GM12891 (cell line): Measurements from ENCODE around the gene TAF4.

Source experiments
- DNase-seq: peaks from one replicate; pipeline ENCODE4 v3.0.0; 2011; ENCODE audit warnings: low spot score; ENCODE audit not compliant: insufficient read length
- FAIRE-seq: peaks from 2 replicates; lab custom pipeline; 2011; peaks lifted over from hg19 to GRCh38; lab: Jason Lieb, UNC
- PAX5 ChIP-seq: IDR thresholded peaks from 2 replicates; pipeline ENCODE4 v1.6.1; 2011; ENCODE audit warnings: low read length, moderate library complexity, mild to moderate bottlenecking; ENCODE audit not compliant: insufficient read depth, severe bottlenecking
- POLR2A ChIP-seq: IDR thresholded peaks from 2 replicates; pipeline ENCODE4 v1.6.1; 2011; ENCODE audit warnings: low read depth, low read length, control low read depth
- POLR2AphosphoS5 ChIP-seq: IDR thresholded peaks from 2 replicates; pipeline ENCODE4 v1.6.1; 2011; ENCODE audit warnings: low read depth, low read length, control low read depth
- POU2F2 ChIP-seq: IDR thresholded peaks from 2 replicates; pipeline ENCODE4 v1.6.1; 2011; ENCODE audit warnings: low read depth, mild to moderate bottlenecking, control low read depth, low read length, moderate library complexity
- SPI1 ChIP-seq: IDR thresholded peaks from 2 replicates; pipeline ENCODE4 v1.6.1; 2011; ENCODE audit warnings: low read depth, low read length, control low read depth
- TAF1 ChIP-seq: IDR thresholded peaks from 2 replicates; pipeline ENCODE4 v1.6.1; 2011; ENCODE audit warnings: low read depth, low read length, control low read depth

TAF4 gene

DNA sequence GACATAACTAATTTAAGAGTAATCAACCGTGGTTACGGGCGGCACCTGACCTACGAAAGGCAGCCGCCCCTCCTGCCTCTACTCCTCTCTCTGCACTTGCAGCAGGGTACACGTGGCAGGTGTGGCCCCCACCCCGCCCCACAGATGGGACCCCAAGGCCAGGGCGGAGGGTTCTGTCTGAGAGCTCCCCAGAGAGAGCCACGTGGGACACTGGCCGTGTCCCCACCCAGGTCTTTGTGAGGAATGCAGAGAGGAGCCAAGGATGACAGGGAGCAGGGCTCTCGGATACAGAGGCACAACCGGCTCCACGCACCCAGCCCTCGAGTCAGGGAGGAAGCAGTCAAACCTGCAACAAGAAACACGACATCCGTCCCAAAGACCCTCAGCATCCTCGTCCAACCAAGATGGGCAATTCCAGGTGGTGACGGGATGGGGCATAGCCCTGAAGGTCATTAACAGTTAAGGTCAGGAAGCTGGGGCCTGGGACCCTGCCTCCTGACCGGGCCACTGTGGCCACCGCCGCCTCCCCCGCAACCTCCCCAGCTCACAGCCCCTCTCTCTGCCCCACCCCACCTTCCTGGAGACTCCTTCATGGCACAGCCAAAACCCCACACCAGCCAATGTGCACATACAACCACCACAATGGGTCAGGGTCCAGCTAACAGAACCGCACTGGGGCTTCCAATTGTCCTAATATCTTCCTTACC lies 47.1 kb downstream of the TAF4 start:
- no peak for FAIRE-seq
- no peak for TF ChIP-seq PAX5
- no peak for TF ChIP-seq POLR2A
- no peak for TF ChIP-seq SPI1
- TF ChIP-seq TAF1 = no peak
- no peak for TF ChIP-seq POLR2AphosphoS5
- TF ChIP-seq POU2F2 = no peak
- no peak for DNase-seq

DNA sequence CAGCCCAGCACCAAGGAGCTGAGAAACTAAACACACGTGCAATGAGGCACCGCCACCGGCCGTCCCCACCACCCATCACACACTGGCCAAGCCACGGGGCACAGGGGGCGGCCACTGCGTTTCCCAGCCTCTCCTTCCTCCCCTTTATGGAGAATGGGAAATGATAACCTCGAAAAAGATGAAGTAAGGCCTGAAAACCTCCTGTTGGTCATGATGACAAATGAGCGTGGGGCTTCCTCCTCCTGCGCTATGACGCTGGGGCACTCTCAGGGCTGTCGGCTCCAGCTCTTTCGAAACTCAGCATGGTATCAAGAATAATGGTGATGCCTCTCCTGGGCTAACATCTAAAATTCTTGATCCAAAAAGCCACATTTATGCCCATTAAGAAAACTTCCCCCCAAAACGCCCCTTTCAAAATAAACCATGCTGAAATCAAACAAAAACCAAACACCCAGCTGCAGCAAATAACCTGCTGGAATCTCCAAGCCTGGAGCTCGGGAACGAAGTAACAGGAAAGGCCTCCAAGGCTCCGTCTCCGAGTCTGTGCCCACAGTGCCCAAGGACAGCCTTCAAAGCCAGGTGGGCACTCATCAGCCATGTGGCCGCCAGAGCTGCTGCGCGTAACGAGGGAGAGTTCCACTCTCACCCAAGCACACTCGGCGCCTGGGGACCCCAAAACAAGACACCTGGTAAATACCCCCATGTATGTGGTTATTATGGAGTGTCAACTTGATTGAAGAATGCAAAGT lies 50.0 kb downstream of the TAF4 start:
- DNase-seq (no peak), FAIRE-seq (no peak)
- TF ChIP-seq POLR2AphosphoS5 (no peak), SPI1 (no peak), PAX5 (no peak), TAF1 (no peak), POLR2A (no peak), POU2F2 (no peak)

DNA sequence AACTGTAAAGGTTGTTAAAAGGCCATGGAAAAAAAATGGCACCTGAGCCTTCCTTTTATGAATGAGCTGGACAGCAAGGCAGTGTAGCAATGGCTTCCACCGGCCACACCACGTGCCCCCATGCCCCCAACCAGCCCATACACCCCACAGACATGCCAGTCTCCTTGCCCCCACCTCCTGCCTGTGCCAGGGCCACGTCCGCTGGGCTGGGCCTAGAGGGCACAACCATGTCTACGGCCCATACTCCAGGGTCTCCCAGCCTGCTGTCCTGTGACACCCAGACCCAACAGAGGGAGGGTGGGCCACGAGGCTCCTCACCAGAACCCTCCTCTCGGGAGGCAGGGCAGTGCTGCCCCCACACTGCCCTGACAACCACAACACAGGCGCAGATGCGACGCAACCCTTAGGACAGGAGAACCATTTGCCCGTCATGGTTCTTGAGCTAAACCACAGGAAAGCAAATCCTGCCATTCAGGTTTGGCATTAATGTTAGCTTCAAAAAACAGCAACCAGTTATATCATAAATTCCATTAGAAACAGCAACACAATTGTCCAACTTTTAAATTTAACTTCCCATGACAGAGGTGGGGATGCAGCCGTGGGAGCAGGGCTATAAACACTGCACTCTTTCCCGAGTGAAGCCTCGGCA lies 50.7 kb downstream of the TAF4 start:
- no peak for DNase-seq
- no peak for FAIRE-seq
- no peak for TF ChIP-seq TAF1
- no peak for TF ChIP-seq POLR2AphosphoS5
- no peak for TF ChIP-seq SPI1
- no peak for TF ChIP-seq POLR2A
- TF ChIP-seq POU2F2 = no peak
- TF ChIP-seq PAX5 = no peak

DNA sequence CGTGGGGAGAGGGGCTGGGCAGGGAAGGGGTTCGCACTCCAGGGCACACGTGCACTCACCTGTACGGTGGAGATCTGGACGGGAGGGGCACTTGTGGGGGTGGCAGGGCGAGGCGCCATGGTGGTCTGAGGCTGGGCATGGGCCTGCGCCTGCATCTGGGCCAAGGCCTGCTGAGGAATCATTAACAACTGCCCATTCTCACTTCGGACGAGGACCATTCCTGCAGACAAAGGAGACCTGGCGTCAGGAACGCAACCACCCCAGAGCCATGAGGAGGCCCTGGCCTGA lies 51.2 kb downstream of the TAF4 start:
- TF ChIP-seq PAX5 (no peak), POLR2AphosphoS5 (no peak), SPI1 (no peak), TAF1 (no peak), POLR2A (no peak), POU2F2 (no peak)
- DNase-seq = no peak
- no peak for FAIRE-seq

DNA sequence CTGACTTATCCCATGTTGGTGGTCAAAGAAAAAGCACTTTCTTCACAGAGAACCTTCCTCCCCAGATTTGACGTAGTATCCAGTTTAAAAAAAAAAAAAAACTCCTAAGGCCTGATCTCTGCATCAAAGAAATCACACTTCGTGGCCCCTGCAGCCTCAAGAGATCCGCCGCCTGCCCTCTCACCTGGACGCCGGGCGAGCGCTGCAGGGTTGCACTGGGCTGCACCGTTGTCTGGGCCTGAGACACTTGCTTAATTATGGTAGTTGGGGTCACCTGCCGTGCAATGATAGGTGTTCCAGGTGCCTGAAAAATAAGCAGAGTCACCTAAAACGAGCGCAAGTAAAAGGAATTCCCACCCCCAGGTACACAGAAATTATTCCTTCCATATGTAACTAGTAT lies 53.0 kb downstream of the TAF4 start:
- DNase-seq = no peak
- no peak for FAIRE-seq
- no peak for TF ChIP-seq PAX5
- TF ChIP-seq POLR2A = no peak
- no peak for TF ChIP-seq TAF1
- TF ChIP-seq POLR2AphosphoS5 = no peak
- no peak for TF ChIP-seq POU2F2

DNA sequence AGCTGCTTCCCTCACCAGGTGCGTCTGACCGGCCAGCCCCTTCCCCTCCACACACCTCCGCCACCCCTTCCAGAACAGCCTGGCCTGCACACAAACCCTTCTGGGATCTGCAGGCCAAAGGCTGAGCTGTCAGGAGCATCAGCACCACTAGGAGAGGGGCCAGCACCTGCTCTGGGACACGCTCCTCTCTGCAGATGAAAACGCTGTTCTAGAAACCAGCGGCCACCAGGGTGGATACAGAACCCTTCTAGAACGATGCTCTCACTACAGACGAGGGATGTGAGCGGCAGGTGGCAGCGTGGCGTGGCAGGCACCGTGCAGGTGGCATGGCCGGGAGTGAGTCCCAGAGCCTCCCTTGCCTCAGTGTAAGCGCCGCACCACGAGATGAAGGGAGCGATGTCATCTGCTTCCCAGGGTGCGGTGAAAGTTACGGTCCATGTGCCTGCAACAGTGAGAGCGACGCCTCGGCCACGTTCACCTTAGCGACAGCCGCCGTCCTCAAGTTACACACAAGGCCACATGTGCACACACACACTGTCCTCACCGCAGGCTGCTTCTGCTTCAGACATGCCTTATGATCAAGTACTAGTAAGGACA lies 53.6 kb downstream of the TAF4 start:
- no peak for FAIRE-seq

DNA sequence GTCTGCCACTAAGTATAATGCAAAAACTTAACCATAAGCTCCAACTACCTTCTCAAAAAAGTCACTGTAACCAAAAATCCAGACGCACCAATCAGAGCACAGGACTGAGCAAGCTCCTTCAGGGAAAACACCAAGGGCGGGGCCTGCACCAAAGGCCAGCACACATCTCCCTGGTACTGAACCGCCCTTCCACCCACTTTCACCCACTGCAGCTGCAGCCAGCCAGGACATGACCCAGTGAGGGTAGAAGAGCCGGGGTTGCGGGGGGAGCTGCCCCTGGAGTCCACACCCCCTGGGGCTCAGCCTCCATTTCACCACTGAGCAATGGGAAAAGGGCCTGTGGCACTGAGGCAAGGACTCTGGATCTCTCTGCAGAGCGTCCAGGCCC lies 54.3 kb downstream of the TAF4 start:
- TF ChIP-seq PAX5 (no peak), POU2F2 (no peak), TAF1 (no peak)
- DNase-seq = no peak
- no peak for FAIRE-seq

More for the DNA sequence above, 53.6 kb downstream of the TAF4 start:
- no peak for TF ChIP-seq POLR2AphosphoS5
- TF ChIP-seq POLR2A = no peak
- TF ChIP-seq POU2F2 = no peak
- no peak for TF ChIP-seq TAF1
- TF ChIP-seq PAX5 = no peak
- no peak for TF ChIP-seq SPI1
- DNase-seq = no peak

DNA sequence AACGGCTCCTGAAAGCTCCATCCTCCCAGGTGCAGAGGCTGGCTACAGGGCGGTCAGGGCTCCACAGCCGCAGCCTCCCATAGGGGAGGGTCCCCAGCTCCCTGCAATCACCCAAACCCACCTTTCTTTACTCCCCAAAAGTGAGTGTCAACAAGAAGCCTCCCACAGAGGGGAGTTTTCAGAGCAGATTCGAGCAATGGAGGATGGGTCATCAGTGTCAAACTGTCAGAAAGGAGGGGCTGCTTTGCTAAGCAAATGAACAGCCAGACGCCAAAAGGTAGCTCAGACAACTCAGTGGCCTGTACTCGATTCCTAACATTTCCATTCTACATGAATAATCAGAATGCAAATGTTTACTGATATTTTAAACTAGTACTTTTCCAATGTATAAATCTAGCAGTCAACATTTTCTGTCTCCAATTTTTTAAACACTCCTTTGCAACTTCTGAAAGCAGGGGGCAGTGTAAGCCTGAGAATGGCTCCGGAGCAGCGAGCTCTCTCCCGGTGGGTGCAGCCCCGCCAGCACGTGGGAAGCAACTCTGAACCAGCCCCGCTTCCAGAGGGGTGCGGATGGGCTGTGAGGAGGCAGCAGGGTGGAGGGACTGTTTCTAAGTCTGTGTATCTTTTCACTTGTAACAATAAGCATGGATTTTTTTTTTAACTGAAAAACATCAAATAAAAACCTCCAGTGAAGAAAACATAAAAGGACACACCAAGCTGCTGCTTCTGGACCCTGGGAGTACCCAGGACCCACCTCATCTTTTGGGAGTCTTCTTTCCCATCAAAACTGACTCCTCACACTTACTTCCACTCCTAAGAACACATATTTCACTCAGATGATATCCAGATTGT lies 54.9 kb downstream of the TAF4 start:
- peak; percentile 80 for DNase-seq
- TF ChIP-seq POLR2AphosphoS5 = no peak
- TF ChIP-seq POU2F2 = no peak
- no peak for TF ChIP-seq POLR2A
- no peak for TF ChIP-seq PAX5
- no peak for TF ChIP-seq TAF1
- no peak for TF ChIP-seq SPI1
- peak; percentile 80 for FAIRE-seq
